GM19463 (cell line): ENCODE data around the gene SYT5.
"Not testable (repeated sequence)": the region's sequence is repeated elsewhere in the genome, so short reads cannot be mapped to it uniquely, and the experiment has no call there.

Experiments used
- ATAC-seq: cut with Tn5 transposase; IDR thresholded peaks from one replicate; pipeline ENCODE4 v1.9.1; 2021; ENCODE audit warnings: mild to moderate bottlenecking, moderate library complexity; ENCODE audit not compliant: unreplicated experiment

The SYT5 gene

DNA sequence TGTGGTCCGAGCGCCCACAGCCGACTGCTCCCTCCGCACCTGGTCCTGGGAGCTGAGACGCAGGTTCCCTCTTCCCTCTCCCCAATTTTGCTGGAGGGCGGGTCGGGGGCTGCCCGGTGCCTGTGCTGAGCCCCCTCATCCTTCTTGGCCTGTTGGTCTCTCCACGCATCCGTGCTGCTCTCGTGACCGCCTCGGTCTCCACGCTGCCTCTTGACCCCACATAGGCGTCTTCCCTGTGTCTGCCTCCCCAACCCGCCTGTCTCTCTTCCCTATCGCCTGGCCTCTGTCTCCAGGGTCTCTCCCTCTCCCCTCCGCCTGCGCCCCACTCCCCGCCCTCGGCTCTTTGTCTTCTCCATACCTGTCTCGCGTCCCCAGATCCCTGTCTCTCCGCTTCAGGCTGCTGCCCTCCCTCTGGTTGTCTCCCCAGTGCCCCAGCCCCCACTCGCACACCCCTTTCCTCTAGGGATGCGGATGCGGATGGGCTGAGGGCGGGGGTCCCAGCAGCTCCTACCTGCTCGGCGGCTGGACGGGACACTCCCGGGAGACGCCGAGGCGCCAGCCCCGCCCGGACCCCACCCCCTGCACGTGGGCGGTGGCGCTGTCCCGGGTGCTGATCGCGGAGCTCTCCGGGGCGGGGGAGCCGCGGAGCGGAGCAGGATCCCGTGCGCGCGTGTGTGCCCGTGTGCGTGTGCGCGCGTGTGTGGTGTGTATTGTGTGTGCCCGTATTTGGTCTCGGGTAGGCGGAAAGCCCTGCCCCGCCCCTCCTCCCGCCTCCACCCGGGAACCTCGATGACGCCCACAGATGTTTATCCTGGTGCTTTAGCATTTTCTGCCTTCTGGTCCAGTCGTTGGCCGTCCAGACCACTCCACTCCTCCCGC is at the start of gene SYT5:
Gene SYT5, minus strand, starts transcription at position 684 of the 879 bp plus-strand sequence. CDS start 1,248 bp downstream, outside the sequence.
- no peak for ATAC-seq

DNA sequence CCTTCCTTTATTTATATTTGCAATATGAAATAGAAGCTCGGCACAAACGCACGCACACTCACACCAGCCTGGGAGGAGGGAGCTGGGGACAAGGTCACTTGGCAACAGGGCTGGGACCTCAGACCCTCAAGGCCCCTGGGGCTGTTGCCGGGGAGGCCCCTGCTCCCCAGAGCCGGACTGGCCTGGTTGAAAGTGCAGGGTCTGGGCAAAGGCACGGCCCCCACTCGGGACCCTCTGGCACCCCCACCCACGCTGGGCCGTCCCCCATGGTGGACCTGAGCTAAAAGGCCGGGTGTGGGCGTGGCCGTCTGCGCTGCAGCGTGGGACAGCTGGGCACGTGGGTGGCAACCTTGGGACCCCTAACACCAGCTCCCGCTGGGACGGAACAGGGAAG is 49.7 kb upstream of the SYT5 start:
- no peak for ATAC-seq

DNA sequence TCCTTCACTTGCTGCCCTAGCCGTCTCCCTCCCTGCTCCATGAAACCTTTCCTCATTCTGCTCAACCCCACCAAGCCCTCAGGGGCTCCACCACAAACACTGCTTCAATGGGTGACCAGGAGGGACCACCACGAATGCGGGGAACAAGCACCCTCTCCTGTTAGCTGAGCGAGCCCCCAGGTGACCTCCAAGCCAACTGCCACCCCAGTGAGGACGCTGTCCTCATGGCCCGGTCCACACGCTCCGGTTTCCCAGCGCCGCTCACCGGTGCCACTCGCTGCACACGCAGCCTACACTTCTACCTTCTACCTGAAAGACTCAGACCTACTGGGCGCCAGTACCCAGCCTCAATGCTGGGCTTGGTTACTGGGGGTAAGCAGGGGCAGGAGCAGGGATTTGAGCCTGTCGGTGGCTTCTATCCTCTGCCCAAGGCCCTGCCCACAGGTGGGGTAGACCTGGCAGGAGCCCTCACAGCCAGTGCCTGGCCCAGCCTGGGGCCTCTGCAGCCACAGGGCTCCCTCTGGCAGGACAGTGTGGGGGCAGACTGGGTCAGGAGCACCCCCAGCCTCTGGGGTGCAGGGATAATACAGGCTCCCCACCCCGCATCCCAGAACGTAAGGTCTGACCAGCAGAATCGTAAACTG is 49.2 kb upstream of the SYT5 start:
- no peak for ATAC-seq

DNA sequence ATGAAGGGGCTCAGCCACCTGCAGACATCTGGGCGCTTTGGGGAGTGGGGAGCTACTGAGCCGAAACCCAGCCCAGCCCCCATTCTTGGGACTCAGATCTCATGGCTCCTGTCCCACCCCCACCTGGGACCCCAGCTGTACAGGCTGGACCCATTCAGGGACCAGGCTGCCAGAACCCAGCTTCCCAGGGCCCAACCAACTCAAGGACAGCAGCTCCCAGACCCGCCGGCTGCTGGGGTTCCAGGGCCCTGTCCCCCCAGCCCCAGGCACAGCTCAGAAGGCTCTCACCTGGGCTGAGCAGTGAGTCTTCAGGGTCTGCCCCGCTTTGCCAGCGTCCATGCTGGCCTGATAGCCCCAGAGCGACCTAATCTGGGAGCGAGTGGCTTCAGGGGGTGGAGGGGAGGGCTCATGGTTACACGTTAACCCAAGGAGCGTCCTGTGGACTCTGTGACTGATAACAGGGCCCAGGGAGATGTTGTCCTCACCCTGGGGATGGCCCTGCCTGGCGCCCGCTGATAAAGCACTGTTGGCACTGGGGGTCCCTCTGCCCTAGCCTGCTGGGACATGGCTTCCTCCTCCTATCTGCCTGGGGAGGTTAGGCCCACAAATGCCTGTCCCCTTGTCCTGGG is 48.4 kb upstream of the SYT5 start, which contains the start of gene TMEM86B:
Gene TMEM86B, minus strand, starts transcription at position 361 of the 629 bp plus-strand sequence. Its CDS starts 22 bp downstream, at position 339.
- ATAC-seq, result no peak

DNA sequence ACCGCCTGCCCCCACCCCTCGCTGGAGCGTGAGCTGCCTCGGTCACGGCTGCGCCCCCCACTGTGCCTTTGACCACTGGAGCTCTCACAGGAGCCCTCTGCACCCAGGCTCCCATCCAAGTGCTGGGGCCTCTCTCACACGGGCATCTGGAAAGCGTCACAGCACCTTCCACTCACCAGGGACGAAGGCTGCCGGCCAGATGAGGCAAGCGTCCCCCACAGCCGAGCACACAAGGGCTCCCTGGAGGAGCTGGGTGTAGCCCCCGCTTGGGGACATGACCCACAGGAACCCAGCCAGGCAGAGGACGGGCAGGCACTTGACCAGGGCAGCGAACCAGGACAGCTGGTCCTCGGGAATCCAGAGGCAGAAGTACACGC is 47.9 kb upstream of the SYT5 start:
- ATAC-seq, result no peak

DNA sequence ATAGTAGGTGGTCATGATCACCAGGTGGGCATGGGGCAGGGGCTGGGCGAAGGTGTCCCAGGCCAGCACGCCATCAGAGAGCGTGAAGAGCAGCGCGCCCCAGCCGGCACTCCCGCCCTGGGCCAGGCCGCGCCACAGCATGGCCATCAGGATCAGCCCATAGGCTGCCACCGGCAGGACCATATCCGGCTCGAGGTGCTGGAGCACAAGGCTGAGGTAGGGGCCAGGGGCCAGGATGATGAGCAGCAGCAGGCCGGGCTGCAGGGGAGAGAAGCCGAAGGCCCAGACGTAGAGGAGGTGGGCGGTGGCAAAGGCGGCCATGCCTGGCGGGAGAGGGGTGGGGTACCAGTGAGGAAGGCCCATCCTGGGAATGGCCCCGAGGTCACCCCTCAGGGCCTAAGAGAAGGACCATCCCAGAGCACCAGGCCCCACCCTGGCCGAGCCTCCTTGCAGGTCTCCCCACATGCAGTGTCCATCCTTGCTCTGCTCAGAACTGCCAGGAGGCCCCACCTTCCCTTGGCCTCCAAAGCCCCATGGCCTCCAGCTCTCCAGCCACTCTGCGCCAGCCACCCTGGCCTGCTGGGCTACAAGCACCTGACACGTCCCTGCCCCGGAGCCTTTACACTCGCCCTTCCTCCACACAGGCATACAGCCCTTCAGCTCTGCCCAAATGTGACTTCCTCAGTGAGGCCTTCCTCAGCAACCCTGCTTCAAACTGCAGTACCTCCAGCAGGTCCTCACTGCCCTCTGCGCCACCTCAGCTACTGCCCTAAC is 47.3 kb upstream of the SYT5 start:
- no peak for ATAC-seq

DNA sequence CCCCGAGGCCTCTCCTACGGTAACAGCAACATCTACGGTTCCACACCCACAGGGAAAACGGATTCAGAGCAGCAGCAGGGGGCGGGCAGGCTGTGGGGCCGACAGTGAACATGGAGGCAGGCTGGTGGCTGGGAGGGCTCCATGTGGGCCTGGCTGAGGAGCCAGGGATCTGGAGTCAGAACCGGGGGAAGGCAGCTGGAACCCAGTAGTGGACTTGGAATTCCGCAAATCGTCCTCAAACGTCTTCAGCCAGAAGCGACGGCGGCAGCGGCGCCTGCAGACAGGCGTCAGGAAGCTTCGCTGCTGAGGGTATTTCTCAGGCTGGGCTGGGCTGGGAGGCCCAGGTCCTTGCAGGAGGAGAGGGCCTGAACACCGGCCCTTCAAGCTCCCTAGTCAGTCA is 46.7 kb upstream of the SYT5 start:
- no peak for ATAC-seq

DNA sequence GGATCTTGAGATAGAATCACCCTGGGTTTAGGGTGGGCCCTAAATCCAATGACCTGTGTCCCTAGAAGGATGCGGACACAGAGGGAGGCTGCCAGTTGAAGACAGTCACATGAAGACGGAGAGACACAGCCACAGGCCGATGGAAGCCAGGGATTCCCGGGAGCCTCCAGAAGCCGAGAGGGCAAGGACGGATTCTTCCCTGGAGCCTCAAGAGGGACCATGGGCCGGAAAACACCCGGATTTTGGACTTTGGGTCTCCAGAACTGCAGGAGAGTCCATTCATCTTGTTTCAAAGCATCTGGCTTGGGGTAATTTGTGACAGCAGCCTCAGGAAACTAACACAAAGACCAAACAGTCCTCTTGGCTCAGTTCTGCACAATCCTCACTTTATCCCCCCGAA is 46.2 kb upstream of the SYT5 start:
- ATAC-seq, result no peak

DNA sequence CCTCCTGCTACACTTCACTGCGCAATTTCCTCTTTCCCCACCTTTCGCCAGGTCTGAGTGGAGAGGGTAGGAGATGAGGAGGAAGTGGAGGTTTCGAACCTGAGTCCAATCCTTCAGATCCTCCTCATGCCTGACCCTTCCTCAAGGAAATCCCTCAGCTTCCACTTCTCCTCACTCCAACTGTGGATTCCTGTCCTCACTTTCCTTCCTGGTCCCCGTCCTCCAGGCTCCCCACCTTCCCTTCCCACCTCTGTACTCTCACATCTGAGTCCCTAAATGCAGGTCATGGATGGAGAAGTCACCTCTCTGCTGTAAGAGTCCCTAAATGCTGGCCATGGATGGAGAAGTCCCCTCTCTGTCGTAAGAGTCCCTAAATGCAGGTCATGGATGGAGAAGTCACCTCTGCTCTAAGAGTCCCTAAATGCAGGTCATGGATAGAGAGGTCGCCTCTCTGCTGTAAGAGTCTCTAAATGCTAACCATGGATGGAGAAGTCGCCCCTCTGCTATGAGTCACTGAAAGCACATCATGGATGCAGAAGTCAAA is 45.4 kb upstream of the SYT5 start:
- ATAC-seq, result no peak

DNA sequence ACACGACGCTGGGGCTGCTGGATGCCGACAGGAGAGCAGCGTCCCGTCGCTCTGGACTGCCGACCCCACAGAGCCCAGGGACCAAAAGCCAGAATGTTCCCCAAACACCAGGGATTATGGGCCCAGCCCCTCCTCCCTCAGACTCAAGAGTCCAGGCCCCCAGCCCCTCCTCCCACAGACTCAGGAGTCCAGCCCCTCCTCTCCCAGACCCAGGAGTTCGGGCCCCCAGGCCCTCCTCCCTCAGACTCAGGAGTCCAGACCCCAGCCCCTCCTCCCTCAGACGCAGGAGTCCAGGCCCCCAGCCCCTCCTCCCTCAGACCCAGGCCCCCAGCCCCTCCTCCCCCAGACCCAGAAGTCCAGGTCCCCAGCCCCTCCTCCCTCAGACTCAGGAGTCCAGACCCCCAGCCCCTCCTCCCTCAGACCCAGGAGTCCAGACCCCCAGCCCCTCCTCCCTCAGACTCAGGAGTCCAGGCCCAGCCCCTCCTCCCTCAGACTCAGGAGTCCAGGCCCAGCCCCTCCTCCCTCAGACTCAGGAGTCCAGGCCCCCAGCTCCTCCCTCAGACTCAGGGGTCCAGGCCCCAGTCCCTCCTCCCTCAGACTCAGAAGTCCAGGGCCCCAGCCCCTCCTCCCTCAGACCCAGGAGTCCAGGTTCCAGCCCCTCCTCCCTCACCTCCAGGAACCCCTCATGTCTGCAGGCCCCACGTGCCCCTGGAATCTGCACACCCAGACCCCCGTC is 44.8 kb upstream of the SYT5 start:
- not testable (repeated sequence) for ATAC-seq

DNA sequence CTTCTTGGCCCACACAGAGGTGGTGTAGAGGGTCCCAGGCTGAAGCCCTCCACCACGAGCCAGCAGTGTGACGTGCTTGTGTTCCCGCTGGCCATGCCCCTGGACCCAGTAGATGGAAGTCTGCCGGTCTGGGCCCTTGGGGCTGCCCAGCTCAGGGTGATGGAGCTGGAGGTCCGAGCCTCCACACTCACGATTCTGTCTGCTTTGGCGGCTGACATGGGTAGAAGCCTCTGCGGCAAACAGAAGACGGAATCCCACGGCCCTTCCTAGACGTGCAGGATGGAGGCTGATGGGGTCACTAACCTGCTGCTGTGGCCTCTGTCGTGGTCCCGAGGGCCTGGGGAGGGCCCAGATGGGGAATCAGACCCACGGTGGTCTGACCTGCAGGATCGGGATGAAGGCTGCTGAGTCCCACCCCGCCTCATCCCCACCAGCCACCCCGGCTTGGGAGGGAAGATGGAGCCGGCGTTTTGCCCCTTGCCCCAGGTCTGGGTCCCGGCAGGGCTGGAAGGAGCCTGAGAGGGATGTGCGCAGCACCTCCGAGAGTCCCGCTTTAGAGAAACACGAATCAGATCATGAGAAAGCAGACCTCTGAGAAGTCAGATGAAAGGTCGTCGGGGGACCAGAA is 44.1 kb upstream of the SYT5 start:
- ATAC-seq, result no peak

DNA sequence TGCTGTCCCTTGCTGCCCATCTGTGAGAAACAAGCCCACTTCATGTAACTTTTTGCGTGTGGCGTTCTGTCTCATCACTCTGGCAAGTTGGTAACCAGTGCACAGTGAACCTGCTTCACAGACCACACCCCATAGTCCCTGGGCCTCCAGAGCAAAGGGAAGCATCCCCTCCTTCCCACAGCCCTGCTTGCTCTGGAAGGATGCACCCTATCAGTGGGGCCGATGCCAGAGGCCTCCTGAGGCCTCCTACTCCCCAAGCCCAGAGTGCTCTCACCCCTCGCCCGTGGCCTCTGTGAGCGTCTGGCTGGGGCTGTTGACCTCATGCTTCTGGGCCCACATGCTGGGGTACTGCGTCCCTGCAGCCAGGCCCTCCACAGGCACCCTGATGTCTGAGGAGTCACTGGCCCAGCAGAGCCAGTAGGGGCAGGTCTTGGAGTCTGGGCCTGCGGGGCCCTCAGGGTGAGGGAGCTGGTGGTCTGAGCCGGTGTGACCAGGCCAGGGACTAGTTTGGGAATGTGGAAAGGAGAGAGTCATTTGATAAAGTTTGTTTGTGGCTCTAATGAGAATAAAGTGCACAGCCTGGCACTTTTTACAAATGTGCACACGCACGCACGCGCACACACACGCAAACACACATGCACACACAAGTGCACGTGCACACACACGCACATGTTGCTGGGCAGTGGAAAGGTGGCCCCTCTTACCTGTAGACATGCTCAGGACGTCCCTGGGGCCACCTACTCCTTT is 43.4 kb upstream of the SYT5 start:
- ATAC-seq, result no peak

DNA sequence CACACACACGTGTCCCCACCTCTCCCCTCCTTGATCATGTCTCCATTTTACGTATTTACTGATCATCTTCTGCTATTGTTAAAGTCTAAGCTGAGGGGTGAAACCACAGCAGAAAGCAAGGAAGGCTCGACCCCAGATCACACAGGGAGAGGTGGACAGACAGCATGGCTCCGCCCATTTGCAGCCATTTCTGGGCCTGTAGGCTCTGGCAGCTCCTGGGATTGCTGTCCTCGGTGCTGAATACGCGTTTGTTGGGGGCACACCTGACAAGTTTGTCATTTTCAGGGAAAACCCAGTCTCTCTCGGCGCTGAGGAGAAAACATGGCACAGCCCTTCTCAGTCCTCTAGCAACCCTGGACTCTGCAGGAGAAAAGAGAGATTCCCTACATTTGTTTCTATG is 40.4 kb upstream of the SYT5 start:
- no peak for ATAC-seq

DNA sequence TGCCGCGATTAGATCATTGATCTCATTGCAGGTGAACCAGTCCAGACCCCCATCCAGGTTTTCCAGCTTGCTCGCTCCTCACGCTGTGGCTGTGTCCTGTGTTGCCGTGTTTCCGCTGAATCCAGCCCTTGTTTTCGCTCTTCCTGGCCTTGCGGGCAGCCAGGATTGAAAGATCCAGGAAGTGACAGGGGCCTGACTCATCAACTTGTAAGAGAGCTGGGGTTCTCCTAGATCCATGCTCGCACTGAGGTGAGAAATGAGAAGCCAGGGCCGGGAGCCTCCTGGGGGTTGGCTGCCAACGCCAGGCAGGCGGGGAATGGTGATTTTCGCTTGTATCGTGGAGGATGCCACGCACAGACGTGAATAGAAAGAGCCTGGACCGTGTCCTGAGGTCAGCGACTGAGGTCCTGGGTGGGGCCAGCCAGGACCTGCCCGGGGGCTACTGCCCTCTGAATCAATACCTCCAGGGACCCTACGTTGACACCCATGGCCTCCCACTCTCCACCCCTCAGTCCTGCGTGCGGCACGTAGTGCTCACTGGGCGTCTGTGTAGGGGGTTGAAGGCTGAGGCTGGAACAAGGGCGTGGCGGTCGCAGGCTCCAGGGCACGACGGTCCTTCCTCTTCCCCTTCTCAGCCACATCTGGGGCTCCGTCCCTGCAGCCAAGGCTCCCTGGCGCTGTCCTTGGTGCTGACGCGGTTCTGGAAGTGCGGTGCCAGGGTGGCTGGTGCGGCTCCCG is 36.5 kb upstream of the SYT5 start:
- ATAC-seq, result no peak

DNA sequence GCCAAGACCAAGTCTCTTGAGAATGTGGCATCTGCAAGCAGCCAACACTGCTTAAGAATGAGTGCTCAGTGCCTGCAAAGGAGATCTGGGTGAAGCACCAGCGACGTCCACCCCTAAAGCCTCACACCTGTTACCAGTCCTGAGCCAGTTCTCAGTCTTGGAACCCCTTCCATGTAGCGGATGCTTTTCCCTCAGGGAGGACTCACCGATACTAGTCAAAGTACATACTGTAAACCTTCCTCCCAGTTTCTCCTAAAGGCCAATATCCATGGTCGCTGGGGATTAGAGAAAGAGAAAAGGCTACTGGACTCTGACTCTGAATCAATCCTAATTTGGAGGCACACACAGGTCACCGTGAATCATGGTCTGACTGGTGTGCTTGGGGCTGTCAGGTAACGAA is 33.5 kb upstream of the SYT5 start:
- ATAC-seq, result no peak

DNA sequence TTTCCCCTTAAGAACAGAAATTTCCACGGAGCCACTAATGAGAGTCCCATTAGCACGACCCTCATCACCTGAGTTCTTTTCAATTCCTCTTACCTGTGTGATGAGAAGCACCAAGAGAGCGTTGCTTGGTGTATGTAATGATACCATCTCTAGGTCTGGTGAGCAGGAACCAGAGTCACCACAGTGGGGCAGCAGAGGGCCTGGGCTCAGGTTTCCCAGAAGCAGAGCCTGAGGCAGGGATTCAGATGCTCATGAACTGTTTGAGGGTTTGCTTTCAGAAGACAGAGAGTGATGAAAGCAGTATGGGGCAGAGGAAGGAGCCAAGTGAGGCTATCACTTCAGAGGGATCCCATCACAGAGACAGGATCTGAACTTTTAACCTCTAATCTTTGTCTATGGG is 32.4 kb upstream of the SYT5 start:
- no peak for ATAC-seq

DNA sequence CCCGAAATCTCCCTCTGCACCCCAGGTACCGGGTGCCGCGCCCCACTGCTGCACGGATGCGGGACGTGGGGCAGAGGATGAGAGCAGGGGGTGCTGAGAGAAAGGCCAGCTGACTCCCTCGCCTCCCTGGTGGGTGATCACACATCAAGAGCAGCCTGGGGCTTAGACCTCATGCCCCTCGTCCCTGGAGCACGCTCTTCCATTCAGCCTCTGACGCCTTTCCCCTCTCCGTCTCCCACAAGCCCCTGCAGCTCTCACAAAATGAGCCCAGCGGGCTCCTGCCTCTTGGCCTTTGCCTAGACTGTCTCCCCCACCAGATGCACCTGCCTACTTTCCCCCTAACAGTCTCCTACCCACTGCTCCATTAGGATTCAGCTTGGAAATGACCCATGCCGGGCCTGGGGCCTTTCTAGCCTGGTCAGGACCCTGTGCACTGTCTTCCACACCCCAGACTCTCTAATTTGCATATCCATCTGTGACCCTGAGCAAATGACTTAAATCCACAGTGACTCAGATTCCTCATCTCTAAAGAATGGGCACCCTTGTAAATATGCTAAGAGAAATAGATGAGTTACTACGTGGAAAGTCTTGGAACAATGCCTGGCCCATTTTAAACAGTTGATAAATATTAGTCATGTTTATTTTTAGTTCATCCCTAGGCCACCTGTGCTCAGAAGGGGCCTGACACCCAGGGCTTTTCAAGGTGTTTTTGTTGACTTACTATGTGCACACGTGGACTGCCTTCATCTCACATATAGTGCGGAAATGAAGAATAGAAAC is 29.8 kb upstream of the SYT5 start:
- no peak for ATAC-seq
